BLaER1 treated with 17β-estradiol and CSF1 and Interleukin-3, amounts not matched to agents 10 nM and 100 nM (cell line): ENCODE measurements around the gene FXR1.
"Not testable (repeated sequence)": the region's sequence is repeated elsewhere in the genome, so short reads cannot be mapped to it uniquely, and the experiment has no call there.

Experiments
- H3K27ac ChIP-seq, 11 experiments: shearing (Covaris generic); formaldehyde crosslinking; 2 replicates each; pipeline ENCODE4 v1.8.1; 2022
- H3K27me3 ChIP-seq, 11 experiments: shearing (Covaris generic); formaldehyde crosslinking; 2 replicates each; pipeline ENCODE4 v1.8.1; 2022
- H3K36me3 ChIP-seq, 11 experiments: shearing (Covaris generic); formaldehyde crosslinking; 2 replicates each; pipeline ENCODE4 v1.8.1; 2022
- H3K4me1 ChIP-seq, 10 experiments: shearing (Covaris generic); formaldehyde crosslinking; 2 replicates each; pipeline ENCODE4 v1.8.1; 2022
- H3K4me2 ChIP-seq, 11 experiments: shearing (Covaris generic); formaldehyde crosslinking; 2 replicates each; pipeline ENCODE4 v1.8.1; 2022
- H3K4me3 ChIP-seq, 10 experiments: shearing (Covaris generic); formaldehyde crosslinking; 2 replicates each; pipeline ENCODE4 v1.8.1; 2022
- H3K9ac ChIP-seq, 11 experiments: shearing (Covaris generic); formaldehyde crosslinking; 2 replicates each; pipeline ENCODE4 v1.8.1; 2022
- H3K9me3 ChIP-seq, 11 experiments: shearing (Covaris generic); formaldehyde crosslinking; replicated peaks in 1 of 11; 2 replicates each; pipeline ENCODE4 v1.8.1; 2022
- H4K20me1 ChIP-seq, 11 experiments: shearing (Covaris generic); formaldehyde crosslinking; 2 replicates each; pipeline ENCODE4 v1.8.1; 2022
- Cebpa-rat ChIP-seq, 11 experiments: shearing (Covaris generic); IDR thresholded peaks; 2 replicates each; pipeline ENCODE4 v1.8.1; 2022

FXR1 gene

GRCh38 chr3:180912304-180913296 lies at the start of gene FXR1:
FXR1 (plus strand) TSS chr3:180912670; CDS start chr3:180912686, 16 bp downstream.
- H3K9ac ChIP-seq, result peak within 1 kb of the TSS; percentile 96 to 100 (median 99)
- peaks cover 25 to 41% (median 37%) of the 10 kb centered on the region in 10 experiments for H3K4me1 ChIP-seq
- peaks cover 42 to 50% (median 49%) of the 10 kb centered on the region in 11 experiments for H4K20me1 ChIP-seq
- H3K9me3 ChIP-seq, result no peaks in the 10 kb centered on the region
- peak within 1 kb of the TSS; percentile 80 to 100 (median 96) for H3K4me3 ChIP-seq
- peak within 1 kb of the TSS; percentile 96 to 99 (median 99) for H3K27ac ChIP-seq
- peak within 1 kb of the TSS; percentile 86 to 98 (median 92) for H3K4me2 ChIP-seq
- no peak for TF ChIP-seq Cebpa-rat (IDR thresholded peaks at IDR 0.05)
- no peaks in the 10 kb centered on the region for H3K27me3 ChIP-seq
- H3K36me3 ChIP-seq, result peaks cover 29 to 36% (median 32%) of the 10 kb centered on the region in 11 experiments

DNA sequence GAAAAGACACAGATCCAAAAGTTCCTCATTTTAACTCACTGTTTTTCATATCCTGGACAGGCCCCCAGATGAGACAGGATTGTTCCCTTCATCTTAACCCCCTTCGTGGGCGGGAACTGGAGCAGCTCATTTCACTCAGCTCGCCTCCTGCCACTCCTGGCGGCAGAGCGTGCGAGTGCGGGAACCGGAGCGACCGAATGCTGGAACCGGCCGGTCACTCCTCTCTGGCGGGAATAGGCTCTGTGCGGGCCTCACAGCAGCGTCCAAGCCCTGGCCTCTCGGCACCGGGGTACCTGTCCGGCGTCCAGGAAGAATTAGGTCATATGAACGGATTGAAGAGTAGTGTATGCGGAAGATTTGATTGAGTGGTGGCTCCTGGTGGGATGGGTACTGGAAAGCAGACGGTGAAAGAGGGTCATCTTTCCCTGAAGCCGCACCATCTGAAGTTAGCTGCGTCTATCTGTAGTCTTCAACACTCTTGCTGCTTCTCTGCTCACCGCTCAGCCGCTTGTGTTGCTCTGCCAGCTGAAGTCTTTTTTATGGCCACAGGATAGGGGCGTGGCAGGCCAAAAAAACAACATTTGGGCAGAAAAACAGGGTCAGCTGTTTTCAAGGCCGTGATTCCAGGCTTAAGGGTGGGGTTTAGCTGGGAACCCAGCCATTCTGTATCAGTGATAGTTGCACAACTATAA lies 42.3 kb upstream of the FXR1 start:
- Histone ChIP-seq H3K9me3 (peaks cover 0 to 35% (median 17%) of the 10 kb centered on the region in 11 experiments; a peak in 13 of 22 replicates), H3K9ac (no peak overlapping the region), H3K4me2 (no peak overlapping the region), H3K4me3 (no peak overlapping the region), H3K4me1 (peaks cover 14 to 31% (median 19%) of the 10 kb centered on the region in 10 experiments), H3K27me3 (no peaks in the 10 kb centered on the region), H4K20me1 (no peaks in the 10 kb centered on the region), H3K36me3 (no peaks in the 10 kb centered on the region), H3K27ac (no peak overlapping the region)
- TF ChIP-seq Cebpa-rat (IDR thresholded peaks at IDR 0.05), result no peak

DNA sequence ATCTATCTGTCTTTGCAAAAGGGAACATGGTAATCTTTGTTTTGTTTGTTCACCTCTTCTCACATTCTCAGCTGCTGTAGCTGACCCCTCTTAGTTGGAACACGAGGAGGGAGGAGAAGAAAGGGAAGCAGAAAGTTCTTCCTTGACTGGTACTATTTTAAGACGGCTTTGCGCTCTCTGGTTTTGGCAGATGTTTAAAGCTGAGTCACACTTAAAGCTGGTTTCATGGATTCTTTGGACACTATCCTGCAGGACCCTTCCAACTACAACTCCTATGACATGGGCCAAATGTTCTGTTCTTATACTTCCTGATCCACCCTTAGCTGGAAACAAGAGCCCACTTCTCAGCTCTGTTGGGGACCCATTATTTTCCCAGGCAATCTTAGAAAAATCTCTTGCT lies 40.6 kb upstream of the FXR1 start:
- H3K4me1 ChIP-seq, result peaks cover 20 to 45% (median 27%) of the 10 kb centered on the region in 10 experiments
- peak overlapping the region; percentile 10 to 65 (median 43); a peak in 20 of 22 replicates for H3K4me2 ChIP-seq
- TF ChIP-seq Cebpa-rat (IDR thresholded peaks at IDR 0.05), result no peak
- H3K36me3 ChIP-seq, result no peaks in the 10 kb centered on the region
- H3K9me3 ChIP-seq, result peaks cover 0 to 28% (median 13%) of the 10 kb centered on the region in 11 experiments; a peak in 14 of 22 replicates
- H3K9ac ChIP-seq, result peak overlapping the region in 1 of 11 experiments; percentile 11; a peak in 2 of 22 replicates
- no peaks in the 10 kb centered on the region for H4K20me1 ChIP-seq
- H3K4me3 ChIP-seq, result no peak overlapping the region
- H3K27me3 ChIP-seq, result no peaks in the 10 kb centered on the region
- peak overlapping the region in 2 of 11 experiments; percentile 21 to 36; a peak in 3 of 22 replicates for H3K27ac ChIP-seq

GRCh38 chr3:180872430-180872829 lies 40.0 kb upstream of the FXR1 start:
- H3K9ac ChIP-seq, H4K20me1 ChIP-seq, H3K4me3 ChIP-seq, H3K27me3 ChIP-seq, H3K36me3 ChIP-seq: not testable (repeated sequence)
- Histone ChIP-seq H3K4me2 (peak overlapping the region; percentile 10 to 65 (median 43); a peak in 19 of 22 replicates), H3K27ac (peak overlapping the region in 2 of 11 experiments; percentile 21 to 36; a peak in 2 of 22 replicates), H3K4me1 (peaks cover 20 to 45% (median 27%) of the 10 kb centered on the region in 10 experiments), H3K9me3 (peaks cover 0 to 25% (median 12%) of the 10 kb centered on the region in 11 experiments; a peak in 14 of 22 replicates)

GRCh38 chr3:180875124-180875698 lies 37.3 kb upstream of the FXR1 start:
- peaks cover 0 to 4% (median 2%) of the 10 kb centered on the region in 11 experiments; a peak in 8 of 22 replicates for H3K9me3 ChIP-seq
- H4K20me1 ChIP-seq, result no peaks in the 10 kb centered on the region
- H3K4me1 ChIP-seq, result peaks cover 20 to 45% (median 27%) of the 10 kb centered on the region in 10 experiments
- peak overlapping the region; percentile 15 to 69 (median 53); a peak in 21 of 22 replicates for H3K4me2 ChIP-seq
- no peaks in the 10 kb centered on the region for H3K27me3 ChIP-seq
- no peak for TF ChIP-seq Cebpa-rat (IDR thresholded peaks at IDR 0.05)
- no peaks in the 10 kb centered on the region for H3K36me3 ChIP-seq
- no peak overlapping the region for H3K4me3 ChIP-seq
- peak overlapping the region in 3 of 11 experiments; percentile 4 to 40 (median 28); a peak in 6 of 22 replicates for H3K27ac ChIP-seq
- no peak overlapping the region for H3K9ac ChIP-seq

- Histone ChIP-seq H3K36me3 (no peaks in the 10 kb centered on the region), H3K27ac (no peak overlapping the region), H3K4me2 (no peak overlapping the region), H3K9ac (no peak overlapping the region), H4K20me1 (no peaks in the 10 kb centered on the region), H3K27me3 (no peaks in the 10 kb centered on the region), H3K4me3 (no peak overlapping the region), H3K4me1 (peaks cover 0 to 7% (median 0%) of the 10 kb centered on the region in 10 experiments; a peak in 3 of 20 replicates), H3K9me3 (peaks cover 0 to 11% (median 6%) of the 10 kb centered on the region in 11 experiments; a peak in 5 of 22 replicates)
- TF ChIP-seq Cebpa-rat (IDR thresholded peaks at IDR 0.05), result no peak
Observed at GRCh38 chr3:180881065-180881801, 31.2 kb upstream of the FXR1 start.

GRCh38 chr3:180882115-180882514 lies 30.4 kb upstream of the FXR1 start:
- Histone ChIP-seq H3K4me3 (no peak overlapping the region), H3K4me1 (peaks cover 0 to 7% (median 0%) of the 10 kb centered on the region in 10 experiments; a peak in 2 of 20 replicates), H3K9me3 (peaks cover 0 to 20% (median 12%) of the 10 kb centered on the region in 11 experiments; a peak in 14 of 22 replicates), H3K27ac (no peak overlapping the region), H3K4me2 (no peak overlapping the region), H3K36me3 (no peaks in the 10 kb centered on the region), H3K9ac (no peak overlapping the region), H3K27me3 (no peaks in the 10 kb centered on the region), H4K20me1 (no peaks in the 10 kb centered on the region)
- TF ChIP-seq Cebpa-rat (IDR thresholded peaks at IDR 0.05), result no peak

DNA sequence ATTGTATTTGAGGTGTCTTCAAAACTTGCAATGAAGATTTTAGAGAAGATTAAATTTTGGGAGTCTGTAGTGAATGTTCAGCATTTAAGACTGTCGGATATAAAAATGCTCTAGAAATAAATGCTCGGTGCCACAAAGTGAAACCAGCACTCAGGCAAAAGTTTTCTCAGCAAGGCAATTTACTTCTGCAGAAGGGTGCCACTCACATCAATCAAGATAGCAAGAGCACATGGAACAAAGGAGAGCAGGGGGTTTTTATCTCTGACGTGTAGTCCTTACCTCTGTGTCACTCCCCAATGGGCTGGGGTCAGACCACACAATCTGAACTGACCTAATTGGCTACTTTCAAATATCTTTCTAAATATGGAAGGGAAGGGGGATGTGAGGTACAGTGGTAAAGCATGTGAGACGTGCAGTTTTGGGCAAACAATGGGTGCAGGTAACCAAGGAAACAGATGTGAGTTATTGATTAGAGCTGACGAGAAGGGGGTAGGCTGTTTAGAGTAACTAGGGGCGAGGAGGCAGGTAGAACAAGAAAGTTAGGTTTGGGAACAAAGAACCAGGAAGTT lies 23.4 kb upstream of the FXR1 start:
- H3K27me3 ChIP-seq, result no peaks in the 10 kb centered on the region
- no peak overlapping the region for H3K27ac ChIP-seq
- H3K4me3 ChIP-seq, result peak overlapping the region in 2 of 10 experiments; percentile 28 to 32; a peak in 1 of 20 replicates
- H3K9me3 ChIP-seq, result peaks cover 56 to 72% (median 67%) of the 10 kb centered on the region in 11 experiments
- H3K4me2 ChIP-seq, result no peak overlapping the region
- no peak for TF ChIP-seq Cebpa-rat (IDR thresholded peaks at IDR 0.05)
- no peaks in the 10 kb centered on the region for H4K20me1 ChIP-seq
- H3K9ac ChIP-seq, result no peak overlapping the region
- H3K4me1 ChIP-seq, result peaks cover 6 to 27% (median 20%) of the 10 kb centered on the region in 10 experiments
- H3K36me3 ChIP-seq, result peaks cover 0 to 7% (median 4%) of the 10 kb centered on the region in 11 experiments; a peak in 2 of 22 replicates
